H1 (cell line): ENCODE measurements around the gene VASN. TPM values are rescaled to one million over a fixed set of nuclear protein-coding genes. Genes with fewer than 3 reads are reported as not detected.

Experiments used
- RFX5 ChIP-seq: IDR thresholded peaks from 2 replicates; pipeline ENCODE4 v1.6.1; 2011; ENCODE audit warnings: low read depth, low read length, improper control_type of control experiment, borderline replicate concordance
- SIN3A ChIP-seq, 2 experiments: IDR thresholded peaks in 1 of 2; conservative IDR thresholded peaks in 1 of 2; 2 replicates each; pipeline ENCODE4 v1.6.1; 2011 to 2012; ENCODE audit warnings: low read length in 2 of 2, improper control_type of control experiment in 1 of 2, low read depth in 1 of 2, mild to moderate bottlenecking in 1 of 2
- SP2 ChIP-seq: IDR thresholded peaks from 2 replicates; pipeline ENCODE4 v1.6.1; 2012; ENCODE audit warnings: mild to moderate bottlenecking, low read length, inconsistent platforms
- TCF12 ChIP-seq: IDR thresholded peaks from 2 replicates; pipeline ENCODE4 v1.6.1; 2011; ENCODE audit warnings: low read depth, mild to moderate bottlenecking, low read length
- polyA plus RNA-seq, 7 experiments: library from polyadenylated mRNA; depleted of rRNA in 3 of 7; stranded (reverse) in 5 of 7; unstranded in 2 of 7; fragments of >200 nt in 5 of 7; fragments of 200-250 nt in 2 of 7; gene quantifications; 1 replicate in 5 of 7; 2 replicates in 1 of 7; 4 replicates in 1 of 7; pipeline versions ENCODE4 v1.2.1 to v1.2.3, GENCODE V29; 2011 to 2013; ENCODE audit warnings: missing spikeins in 2 of 7, mixed read lengths in 2 of 7
- total RNA-seq: library from RNA; stranded (reverse); fragmentation: NEBNext Ultra II Directional; extraction: Animal tissue kit (Norgen Biotek cat#: 25700); gene quantifications from 2 replicates; pipeline ENCODE4 v1.2.1, GENCODE V29; 2021
- TF ChIP-seq, protein P1 (sequence below): fragments of 300-600 bp; sonication (generic); IDR thresholded peaks from 2 replicates; pipeline ENCODE4 v1.7.1; 2012; ENCODE audit warnings: low read length, moderate library complexity, mild to moderate bottlenecking, inconsistent platforms; ENCODE audit not compliant: insufficient replicate concordance

Gene VASN
- total and polyA plus RNA-seq, 2 of the 8 experiments (the other 6 are each of a cell fraction or from before 2014, with no cell fraction given): 9.6 to 11.3 TPM

DNA sequence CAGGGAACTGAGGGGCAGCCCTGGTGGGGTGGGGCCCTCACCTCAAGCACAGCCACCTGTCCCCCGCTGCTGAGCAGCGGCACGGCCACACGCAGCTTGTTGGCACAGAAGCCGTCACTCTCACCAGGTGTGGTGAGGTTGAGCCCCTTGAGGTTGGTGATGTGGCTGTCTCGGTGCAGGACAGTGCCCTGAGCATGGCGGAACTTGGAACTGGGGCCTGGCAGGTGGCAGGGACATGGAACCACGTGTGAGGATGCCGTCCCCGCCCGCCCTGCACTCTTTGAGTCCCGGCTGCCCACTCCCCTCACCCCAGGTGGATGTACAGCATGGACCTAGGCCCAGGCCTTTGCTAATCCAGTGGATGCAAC lies 9.7 kb upstream of the VASN start (continued):
- TF ChIP-seq, protein P1, sequence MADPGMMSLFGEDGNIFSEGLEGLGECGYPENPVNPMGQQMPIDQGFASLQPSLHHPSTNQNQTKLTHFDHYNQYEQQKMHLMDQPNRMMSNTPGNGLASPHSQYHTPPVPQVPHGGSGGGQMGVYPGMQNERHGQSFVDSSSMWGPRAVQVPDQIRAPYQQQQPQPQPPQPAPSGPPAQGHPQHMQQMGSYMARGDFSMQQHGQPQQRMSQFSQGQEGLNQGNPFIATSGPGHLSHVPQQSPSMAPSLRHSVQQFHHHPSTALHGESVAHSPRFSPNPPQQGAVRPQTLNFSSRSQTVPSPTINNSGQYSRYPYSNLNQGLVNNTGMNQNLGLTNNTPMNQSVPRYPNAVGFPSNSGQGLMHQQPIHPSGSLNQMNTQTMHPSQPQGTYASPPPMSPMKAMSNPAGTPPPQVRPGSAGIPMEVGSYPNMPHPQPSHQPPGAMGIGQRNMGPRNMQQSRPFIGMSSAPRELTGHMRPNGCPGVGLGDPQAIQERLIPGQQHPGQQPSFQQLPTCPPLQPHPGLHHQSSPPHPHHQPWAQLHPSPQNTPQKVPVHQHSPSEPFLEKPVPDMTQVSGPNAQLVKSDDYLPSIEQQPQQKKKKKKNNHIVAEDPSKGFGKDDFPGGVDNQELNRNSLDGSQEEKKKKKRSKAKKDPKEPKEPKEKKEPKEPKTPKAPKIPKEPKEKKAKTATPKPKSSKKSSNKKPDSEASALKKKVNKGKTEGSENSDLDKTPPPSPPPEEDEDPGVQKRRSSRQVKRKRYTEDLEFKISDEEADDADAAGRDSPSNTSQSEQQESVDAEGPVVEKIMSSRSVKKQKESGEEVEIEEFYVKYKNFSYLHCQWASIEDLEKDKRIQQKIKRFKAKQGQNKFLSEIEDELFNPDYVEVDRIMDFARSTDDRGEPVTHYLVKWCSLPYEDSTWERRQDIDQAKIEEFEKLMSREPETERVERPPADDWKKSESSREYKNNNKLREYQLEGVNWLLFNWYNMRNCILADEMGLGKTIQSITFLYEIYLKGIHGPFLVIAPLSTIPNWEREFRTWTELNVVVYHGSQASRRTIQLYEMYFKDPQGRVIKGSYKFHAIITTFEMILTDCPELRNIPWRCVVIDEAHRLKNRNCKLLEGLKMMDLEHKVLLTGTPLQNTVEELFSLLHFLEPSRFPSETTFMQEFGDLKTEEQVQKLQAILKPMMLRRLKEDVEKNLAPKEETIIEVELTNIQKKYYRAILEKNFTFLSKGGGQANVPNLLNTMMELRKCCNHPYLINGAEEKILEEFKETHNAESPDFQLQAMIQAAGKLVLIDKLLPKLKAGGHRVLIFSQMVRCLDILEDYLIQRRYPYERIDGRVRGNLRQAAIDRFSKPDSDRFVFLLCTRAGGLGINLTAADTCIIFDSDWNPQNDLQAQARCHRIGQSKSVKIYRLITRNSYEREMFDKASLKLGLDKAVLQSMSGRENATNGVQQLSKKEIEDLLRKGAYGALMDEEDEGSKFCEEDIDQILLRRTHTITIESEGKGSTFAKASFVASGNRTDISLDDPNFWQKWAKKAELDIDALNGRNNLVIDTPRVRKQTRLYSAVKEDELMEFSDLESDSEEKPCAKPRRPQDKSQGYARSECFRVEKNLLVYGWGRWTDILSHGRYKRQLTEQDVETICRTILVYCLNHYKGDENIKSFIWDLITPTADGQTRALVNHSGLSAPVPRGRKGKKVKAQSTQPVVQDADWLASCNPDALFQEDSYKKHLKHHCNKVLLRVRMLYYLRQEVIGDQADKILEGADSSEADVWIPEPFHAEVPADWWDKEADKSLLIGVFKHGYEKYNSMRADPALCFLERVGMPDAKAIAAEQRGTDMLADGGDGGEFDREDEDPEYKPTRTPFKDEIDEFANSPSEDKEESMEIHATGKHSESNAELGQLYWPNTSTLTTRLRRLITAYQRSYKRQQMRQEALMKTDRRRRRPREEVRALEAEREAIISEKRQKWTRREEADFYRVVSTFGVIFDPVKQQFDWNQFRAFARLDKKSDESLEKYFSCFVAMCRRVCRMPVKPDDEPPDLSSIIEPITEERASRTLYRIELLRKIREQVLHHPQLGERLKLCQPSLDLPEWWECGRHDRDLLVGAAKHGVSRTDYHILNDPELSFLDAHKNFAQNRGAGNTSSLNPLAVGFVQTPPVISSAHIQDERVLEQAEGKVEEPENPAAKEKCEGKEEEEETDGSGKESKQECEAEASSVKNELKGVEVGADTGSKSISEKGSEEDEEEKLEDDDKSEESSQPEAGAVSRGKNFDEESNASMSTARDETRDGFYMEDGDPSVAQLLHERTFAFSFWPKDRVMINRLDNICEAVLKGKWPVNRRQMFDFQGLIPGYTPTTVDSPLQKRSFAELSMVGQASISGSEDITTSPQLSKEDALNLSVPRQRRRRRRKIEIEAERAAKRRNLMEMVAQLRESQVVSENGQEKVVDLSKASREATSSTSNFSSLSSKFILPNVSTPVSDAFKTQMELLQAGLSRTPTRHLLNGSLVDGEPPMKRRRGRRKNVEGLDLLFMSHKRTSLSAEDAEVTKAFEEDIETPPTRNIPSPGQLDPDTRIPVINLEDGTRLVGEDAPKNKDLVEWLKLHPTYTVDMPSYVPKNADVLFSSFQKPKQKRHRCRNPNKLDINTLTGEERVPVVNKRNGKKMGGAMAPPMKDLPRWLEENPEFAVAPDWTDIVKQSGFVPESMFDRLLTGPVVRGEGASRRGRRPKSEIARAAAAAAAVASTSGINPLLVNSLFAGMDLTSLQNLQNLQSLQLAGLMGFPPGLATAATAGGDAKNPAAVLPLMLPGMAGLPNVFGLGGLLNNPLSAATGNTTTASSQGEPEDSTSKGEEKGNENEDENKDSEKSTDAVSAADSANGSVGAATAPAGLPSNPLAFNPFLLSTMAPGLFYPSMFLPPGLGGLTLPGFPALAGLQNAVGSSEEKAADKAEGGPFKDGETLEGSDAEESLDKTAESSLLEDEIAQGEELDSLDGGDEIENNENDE: no peak
- no peak for TF ChIP-seq RFX5
- no peak for TF ChIP-seq SIN3A (conservative IDR thresholded peaks at IDR 0.05 in 1 of 2, IDR thresholded peaks at IDR 0.05 in 1 of 2; ENCODE audit: low read depth in 1 of 2, low read length in 2 of 2)
- TF ChIP-seq SP2: no peak
- TF ChIP-seq TCF12: no peak
